GM19043 (cell line): Measurements from ENCODE around the gene IFI30.
A peak's percentile ranks its signal among the peaks of the same experiment; 100 is the strongest.
"Not testable (repeated sequence)": the region's sequence is repeated elsewhere in the genome, so short reads cannot be mapped to it uniquely, and the experiment has no call there.

Experiments
- ATAC-seq: cut with Tn5 transposase; IDR thresholded peaks from one replicate; pipeline ENCODE4 v1.9.1; 2021; ENCODE audit warnings: low read depth; ENCODE audit not compliant: unreplicated experiment

The IFI30 gene

GRCh38 chr19:18202397-18202777 is 28.8 kb downstream of the IFI30 start:
- no peak for ATAC-seq

- ATAC-seq, result no peak
Observed at GRCh38 chr19:18202778-18203407, 29.3 kb downstream of the IFI30 start.

DNA sequence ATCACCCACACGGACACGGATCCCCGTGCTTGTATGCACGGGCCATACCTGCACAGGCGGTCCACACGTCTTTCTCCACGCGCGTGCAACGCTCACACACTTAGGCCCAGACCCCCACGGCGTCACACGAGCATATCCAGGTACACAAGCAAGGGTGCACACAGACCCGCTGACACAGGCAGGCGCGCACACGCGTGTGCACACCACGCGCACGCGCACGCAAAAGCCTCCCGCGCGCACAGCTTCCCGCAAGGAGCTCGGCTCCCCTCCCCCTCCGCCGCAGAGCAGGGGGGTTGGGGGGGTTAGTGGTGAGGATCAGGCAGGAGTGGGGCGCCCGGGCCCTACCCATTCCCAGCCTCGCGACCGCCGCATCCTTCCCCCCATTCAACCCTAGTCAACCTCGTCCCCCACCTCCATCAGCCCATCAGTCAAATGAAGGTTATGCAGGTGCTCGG is 29.8 kb downstream of the IFI30 start:
- no peak for ATAC-seq

- peak; percentile 90 for ATAC-seq
Observed at GRCh38 chr19:18203863-18204393, 30.3 kb downstream of the IFI30 start, which contains the start of gene RAB3A. Gene RAB3A (minus strand): TSS chr19:18204042. CDS start chr19:18202740, 1,302 bp downstream.

GRCh38 chr19:18204394-18205199 is 31.0 kb downstream of the IFI30 start:
- peak; percentile 1 for ATAC-seq

DNA sequence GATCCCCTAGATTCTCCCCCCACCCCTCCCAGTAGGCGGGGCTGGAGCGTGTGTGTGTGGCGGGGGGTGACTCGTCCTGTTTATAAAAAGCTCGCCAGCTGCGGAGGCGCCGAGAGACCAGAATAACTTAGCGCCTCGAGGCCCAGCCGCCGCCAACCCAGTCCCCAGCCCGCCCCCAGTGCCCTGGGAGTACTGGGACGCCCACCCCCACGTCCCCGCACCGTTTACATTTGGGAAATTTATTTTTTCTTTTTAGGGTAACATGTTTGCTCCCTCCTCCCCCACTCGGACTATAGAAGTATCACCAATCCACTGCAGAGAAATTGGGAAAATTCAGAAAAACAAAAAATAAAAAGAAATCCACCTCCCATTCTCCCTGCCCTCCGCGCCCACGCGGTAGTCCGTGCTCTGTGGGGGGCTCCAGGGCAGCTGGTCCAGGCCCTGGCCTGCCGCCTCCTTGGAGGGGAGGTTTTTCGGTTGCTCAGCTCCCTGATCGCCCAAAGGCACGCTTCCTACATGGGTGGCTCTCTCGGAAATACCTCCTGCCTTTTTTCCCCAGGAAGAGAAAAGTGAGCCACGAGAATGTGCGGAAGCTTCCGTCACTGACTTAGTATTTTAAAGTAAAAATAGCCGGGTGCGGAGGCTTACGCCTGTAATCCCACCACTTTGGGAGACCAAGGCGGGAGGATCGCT is 31.7 kb downstream of the IFI30 start:
- ATAC-seq, result no peak

DNA sequence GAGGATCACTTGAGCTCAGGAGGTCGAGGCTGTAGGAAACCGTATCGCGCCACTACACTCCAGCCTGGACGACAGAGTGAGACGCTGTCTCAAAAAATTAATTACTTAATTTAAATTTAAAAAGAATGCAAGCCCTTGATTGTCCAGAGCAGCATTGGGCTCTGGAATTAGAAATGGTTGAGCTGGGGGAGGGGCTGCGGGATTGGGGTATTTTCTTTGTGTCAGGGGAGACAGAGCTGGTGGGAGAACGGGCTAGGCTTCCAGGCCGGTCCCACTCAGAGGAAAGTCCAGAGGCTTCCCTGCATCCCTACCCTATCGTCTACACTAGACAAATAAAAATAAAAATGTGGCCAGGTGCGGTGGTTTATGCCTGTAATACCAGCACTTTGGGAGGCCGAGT is 32.4 kb downstream of the IFI30 start:
- no peak for ATAC-seq

- no peak for ATAC-seq
Observed at GRCh38 chr19:18208098-18208951, 34.7 kb downstream of the IFI30 start.

DNA sequence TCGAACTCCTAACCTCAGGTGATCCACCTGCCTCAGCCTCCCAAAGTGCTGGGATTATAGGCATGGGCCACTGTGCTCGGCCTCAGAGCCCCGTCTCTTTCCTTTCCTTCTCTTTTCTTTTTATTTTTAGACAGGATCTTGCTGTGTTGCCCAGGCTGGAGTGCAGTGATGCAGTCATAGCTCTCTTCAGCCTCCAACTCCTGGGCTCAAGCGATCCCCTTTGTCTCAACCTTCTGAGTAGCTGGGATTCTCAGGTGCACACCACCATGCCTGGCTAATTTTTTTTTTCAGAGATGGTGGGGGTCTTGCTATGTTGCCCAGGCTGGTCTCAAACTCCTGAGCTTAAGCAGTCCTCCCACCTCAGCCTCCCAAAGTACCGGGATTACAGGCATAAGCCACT is 36.3 kb downstream of the IFI30 start:
- ATAC-seq, result not testable (repeated sequence)

- ATAC-seq, result no peak
Observed at GRCh38 chr19:18211683-18212082, 38.1 kb downstream of the IFI30 start.

GRCh38 chr19:18214779-18215433 is 41.3 kb downstream of the IFI30 start:
- no peak for ATAC-seq

GRCh38 chr19:18216789-18217188 is 43.2 kb downstream of the IFI30 start:
- ATAC-seq, result no peak

- ATAC-seq, result no peak
Observed at GRCh38 chr19:18218159-18218558, 44.5 kb downstream of the IFI30 start.

DNA sequence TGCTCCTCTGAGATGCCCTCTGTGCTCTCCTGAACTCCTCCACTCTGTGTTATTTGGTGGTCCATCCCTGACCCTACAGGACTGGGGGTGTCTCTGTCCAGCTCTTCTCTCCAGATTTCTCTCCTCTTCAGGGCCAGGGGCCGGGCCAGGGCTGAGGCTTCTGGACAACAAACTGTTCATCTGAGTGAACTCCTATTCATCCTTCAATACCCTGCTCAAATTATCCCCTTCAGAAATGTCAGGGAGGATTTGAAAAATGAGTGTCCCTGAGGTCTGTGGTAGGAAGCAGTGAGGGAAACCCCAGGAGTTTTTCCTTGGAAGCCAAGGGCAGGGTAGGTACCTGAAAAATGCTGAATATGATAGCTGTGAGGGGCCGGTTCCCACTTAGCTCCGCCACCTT is 45.0 kb downstream of the IFI30 start:
- no peak for ATAC-seq

GRCh38 chr19:18219911-18220631 is 46.5 kb downstream of the IFI30 start:
- no peak for ATAC-seq

- ATAC-seq, result no peak
Observed at GRCh38 chr19:18220632-18221275, 47.1 kb downstream of the IFI30 start.

DNA sequence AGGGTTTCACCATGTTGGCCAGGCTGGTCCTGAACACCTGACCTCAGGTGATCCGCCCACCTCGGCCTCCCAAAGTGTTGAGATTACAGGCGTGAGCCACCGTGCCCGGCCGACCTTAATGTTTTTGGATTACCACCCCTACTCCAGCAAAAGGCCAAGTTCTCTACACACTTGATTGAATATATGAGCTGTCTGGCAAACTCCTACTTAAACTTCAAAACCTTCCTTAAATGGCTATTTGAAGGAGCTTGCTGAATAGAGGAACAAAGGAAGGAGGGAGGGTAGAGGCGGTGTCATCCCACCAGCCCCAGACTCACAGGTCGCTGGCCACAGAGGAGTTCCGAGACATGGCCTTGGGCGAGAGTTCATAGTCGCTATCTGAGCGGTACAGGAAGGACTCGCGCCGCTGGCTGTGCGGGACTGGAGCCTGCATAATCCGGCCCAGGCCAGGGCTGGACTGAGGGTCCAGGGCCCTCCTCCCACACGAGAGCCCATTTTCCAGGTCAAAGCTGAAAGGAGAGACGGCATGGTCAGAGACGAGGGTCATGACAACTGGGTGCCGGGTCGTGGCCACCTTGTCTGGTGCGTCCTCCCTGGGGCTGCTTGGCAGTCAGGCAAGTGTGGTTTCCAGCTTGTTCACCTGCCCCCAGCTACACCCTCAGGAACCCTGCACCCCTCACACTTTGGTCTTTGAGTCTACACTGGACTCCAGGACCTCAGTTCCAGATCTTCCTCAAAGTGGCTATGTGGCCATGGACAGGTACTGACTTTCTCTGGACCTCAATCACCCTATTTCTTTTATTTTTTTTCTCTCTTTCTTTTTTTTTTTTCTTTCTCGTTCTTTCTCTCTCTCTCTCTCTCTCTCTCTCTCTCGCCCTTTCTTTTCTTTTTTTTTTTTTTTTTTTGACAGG is 48.5 kb downstream of the IFI30 start:
- ATAC-seq, result no peak
